GM12878 (cell line): ENCODE measurements around the gene GRIK4. TPM values are rescaled to one million over a fixed set of nuclear protein-coding genes. Genes with fewer than 3 reads are reported as not detected.

Experiments
- ATAC-seq: fragments of 200-7000 bp; cut with Tn5 transposase; 3 replicates; pipeline ENCODE4 v1.9.1; 2020; ENCODE audit warnings: mild to moderate bottlenecking, moderate library complexity
- BruUV-seq: library from RNA; stranded (reverse); fragments of 400-500 nt; replicated peaks from 2 replicates; lab custom pipeline; 2021; lab: Mats Ljungman, UMichigan
- CTCF ChIA-PET: fragments of 300-600 bp; sonication (Branson Sonifier 250); formaldehyde crosslinking; extraction: SDS; loops from one replicate; lab custom pipeline; 2021; ENCODE audit warnings: inconsistent platforms; lab: Yijun Ruan, JAX
- POLR2A ChIA-PET: fragments of 350-600 bp; formaldehyde crosslinking; extraction: SDS; loops from one replicate; lab custom pipeline; 2021; ENCODE audit warnings: inconsistent platforms; lab: Charles Lee
- RAD21 ChIA-PET: fragments of 300-600 bp; sonication (Branson Sonifier 250); formaldehyde crosslinking; loops from one replicate; lab custom pipeline; 2023; ENCODE audit warnings: antibody characterized with exemption; ENCODE audit not compliant: unreplicated experiment; lab: Charles Lee
- SMC1A ChIA-PET: fragments of 300-600 bp; sonication (Branson Sonifier 250); formaldehyde crosslinking; loops from one replicate; lab custom pipeline; 2023; ENCODE audit not compliant: unreplicated experiment, uncharacterized antibody; lab: Charles Lee
- DNase-seq: peaks from one replicate; pipeline ENCODE4 v3.0.0-alpha.2; 2011; ENCODE audit warnings: low read depth, low spot score
- FAIRE-seq: peaks from 3 replicates; lab custom pipeline; 2011; peaks lifted over from hg19 to GRCh38; lab: Jason Lieb, UNC
- H2AFZ ChIP-seq: 2 replicates; pipeline ENCODE4 v1.6.0; 2011; ENCODE audit warnings: low read depth, low read length, control low read depth; ENCODE audit not compliant: control insufficient read depth
- H3K27ac ChIP-seq: 2 replicates; pipeline ENCODE4 v1.5.1; 2011; ENCODE audit warnings: control low read depth; ENCODE audit not compliant: control insufficient read depth, insufficient read depth
- H3K27me3 ChIP-seq, 2 experiments: replicated peaks in 1 of 2; 2 replicates each; pipeline versions ENCODE4 v1.6.0 to v1.6.1; 2011; ENCODE audit warnings: low read length in 1 of 2; ENCODE audit not compliant: control insufficient read depth in 2 of 2, insufficient read depth in 2 of 2
- H3K36me3 ChIP-seq, 2 experiments: 2 replicates each; pipeline ENCODE4 v1.5.1; 2011; ENCODE audit warnings: low read length in 1 of 2; ENCODE audit not compliant: control insufficient read depth in 2 of 2, insufficient read depth in 2 of 2
- H3K4me1 ChIP-seq: 2 replicates; pipeline ENCODE4 v1.6.1; 2011; ENCODE audit warnings: mild to moderate bottlenecking, low read length, moderate library complexity, mixed read lengths; ENCODE audit not compliant: control insufficient read depth, insufficient read depth
- H3K4me2 ChIP-seq: 2 replicates; pipeline ENCODE4 v1.6.0; 2011; ENCODE audit warnings: control low read depth; ENCODE audit not compliant: control insufficient read depth, insufficient read depth
- H3K4me3 ChIP-seq: fragments of 200-600 bp; sonication (generic); 2 replicates; pipeline ENCODE4 v1.5.1; 2016
- H3K79me2 ChIP-seq: 2 replicates; pipeline ENCODE4 v1.6.0; 2011; ENCODE audit warnings: low read length; ENCODE audit not compliant: control insufficient read depth, insufficient read depth
- H3K9ac ChIP-seq: 2 replicates; pipeline ENCODE4 v1.8.0; 2011; ENCODE audit warnings: low read length, control low read depth, mixed read lengths; ENCODE audit not compliant: control insufficient read depth, insufficient read depth
- H3K9me3 ChIP-seq: replicated peaks from 3 replicates; pipeline ENCODE4 v1.5.1; 2011; ENCODE audit warnings: mild to moderate bottlenecking, low read length; ENCODE audit not compliant: control insufficient read depth, insufficient read depth
- H4K20me1 ChIP-seq: 2 replicates; pipeline ENCODE4 v1.6.0; 2011; ENCODE audit not compliant: control insufficient read depth, insufficient read depth
- BCL11A ChIP-seq: IDR thresholded peaks from 2 replicates; pipeline ENCODE4 v1.6.1; 2011; ENCODE audit warnings: low read depth, low read length
- BMI1 ChIP-seq: fragments of 450-650 bp; IDR thresholded peaks from 2 replicates; pipeline ENCODE4 v1.6.1; 2016; ENCODE audit warnings: mild to moderate bottlenecking, moderate library complexity, borderline replicate concordance
- CHD2 ChIP-seq: IDR thresholded peaks from 2 replicates; pipeline ENCODE4 v1.6.1; 2011; ENCODE audit warnings: low read depth, low read length, improper control_type of control experiment, borderline replicate concordance
- NR2C2 ChIP-seq: IDR thresholded peaks from 2 replicates; pipeline ENCODE4 v1.6.1; 2011; ENCODE audit warnings: borderline replicate concordance, low read depth; ENCODE audit not compliant: control insufficient read depth, insufficient read length
- PBX3 ChIP-seq: IDR thresholded peaks from 2 replicates; pipeline ENCODE4 v1.6.1; 2011; ENCODE audit warnings: mild to moderate bottlenecking, low read depth, low read length, moderate library complexity; ENCODE audit not compliant: insufficient replicate concordance
- SKIL ChIP-seq: fragments of 450-650 bp; IDR thresholded peaks from 2 replicates; pipeline ENCODE4 v1.6.1; 2017; ENCODE audit warnings: mild to moderate bottlenecking, low read depth, inconsistent platforms; ENCODE audit not compliant: poor library complexity, severe bottlenecking
- SMARCA5 ChIP-seq: fragments of 450-650 bp; IDR thresholded peaks from 2 replicates; pipeline ENCODE4 v1.6.1; 2017; ENCODE audit warnings: mild to moderate bottlenecking
- SMC3 ChIP-seq: IDR thresholded peaks from 2 replicates; pipeline ENCODE4 v1.6.1; 2011; ENCODE audit warnings: low read length, improper control_type of control experiment, borderline replicate concordance
- ZNF592 ChIP-seq: fragments of 450-650 bp; IDR thresholded peaks from 2 replicates; pipeline ENCODE4 v1.6.1; 2017; ENCODE audit warnings: mild to moderate bottlenecking, moderate library complexity
- WGBS: methylation state at CpG from one replicate; pipeline ENCODE4 v1.1.6; 2016; ENCODE audit warnings: low lambda C conversion rate; ENCODE audit not compliant: insufficient replicate concordance, insufficient coverage; ENCODE audit errors: missing lambda C conversion rate; 5-methylcytosine and 5-hydroxymethylcytosine counted together
- in situ Hi-C: fragments of 300-500 bp; cut with MboI; formaldehyde crosslinking; loops from 9 replicates; pipeline ENCODE4 v1.14.3; 2018; ENCODE audit warnings: mixed read lengths
- intact Hi-C: fragments of 100-400 bp; cut with micrococcal nuclease; formaldehyde crosslinking; loops from one replicate; pipeline ENCODE4 v1.14.2; 2022; ENCODE audit not compliant: unreplicated experiment
- polyA plus RNA-seq, 11 experiments: library from polyadenylated mRNA; depleted of rRNA in 4 of 11; unstranded in 6 of 11; stranded (reverse) in 5 of 11; fragments of >200 nt; fragmentation: Nextera tagmentation in 4 of 11; fragmentation: Illumina TruSeq in 1 of 11; extraction: Ambion mirVana in 4 of 11; extraction: Trizol in 1 of 11; gene quantifications; 1 replicate in 1 of 11; 2 replicates in 10 of 11; pipeline versions ENCODE4 v1.2.1 to v1.2.3, GENCODE V29; 2011 to 2016; ENCODE audit warnings: inconsistent platforms in 2 of 11, missing spikeins in 2 of 11, low read depth in 1 of 11
- total RNA-seq, 4 experiments: library from RNA; depleted of rRNA in 3 of 4; stranded (reverse); fragments of >200 nt in 3 of 4; fragmentation: Illumina TruSeq in 1 of 4; extraction: Trizol in 1 of 4; gene quantifications; 2 replicates each; pipeline versions ENCODE4 v1.2.1 to v1.2.3, GENCODE V29; 2013 to 2021
- TF ChIP-seq, protein P1 (sequence below), 3 experiments: IDR thresholded peaks in 2 of 3; conservative IDR thresholded peaks in 1 of 3; 2 replicates each; pipeline ENCODE4 v1.5.1; 2011; ENCODE audit warnings: low read depth in 3 of 3, low read length in 3 of 3, mild to moderate bottlenecking in 3 of 3, control low read depth in 2 of 3, moderate library complexity in 2 of 3, inconsistent platforms in 1 of 3, mixed read lengths in 1 of 3; ENCODE audit not compliant: control insufficient read depth in 2 of 3, insufficient read depth in 1 of 3; ENCODE audit errors: extremely low read depth in 1 of 3

GRIK4 gene
- total and polyA plus RNA-seq, 10 of the 15 experiments (the other 5 are each of a cell fraction or from before 2014, with no cell fraction given) = 0.33 to 3.6 (median 0.72) TPM

DNA sequence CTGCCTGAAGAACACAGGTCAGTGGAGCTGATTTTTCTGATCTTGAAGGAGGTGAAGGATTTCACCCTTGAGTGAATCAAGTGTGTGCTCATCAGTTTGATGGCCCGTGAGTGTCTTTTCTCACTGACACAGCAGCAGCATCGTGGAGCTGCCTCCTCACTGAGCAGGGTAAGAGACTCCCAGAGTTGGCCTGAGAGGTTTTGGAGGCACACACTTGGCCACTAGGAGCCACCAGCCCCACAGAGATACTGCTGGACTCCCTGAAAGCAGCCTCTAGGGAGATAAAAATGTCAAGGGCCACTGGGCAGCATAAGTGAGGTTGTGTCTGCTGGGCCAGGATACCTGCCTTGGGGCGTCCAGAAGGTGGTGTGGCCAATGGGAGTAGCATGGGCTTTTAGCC lies 245.4 kb downstream of the GRIK4 start:
- Histone ChIP-seq H2AFZ (no peak overlapping the region), H3K27me3 (no peaks in the 10 kb centered on the region), H3K9ac (no peak overlapping the region), H3K4me1 (no peaks in the 10 kb centered on the region), H3K27ac (no peak overlapping the region), H4K20me1 (no peaks in the 10 kb centered on the region), H3K9me3 (no peaks in the 10 kb centered on the region), H3K4me2 (no peak overlapping the region), H3K79me2 (no peaks in the 10 kb centered on the region), H3K36me3 (no peaks in the 10 kb centered on the region), H3K4me3 (no peak overlapping the region)
- intact Hi-C loops = no loop called here
- peak; percentile 83 for ATAC-seq
- FAIRE-seq = no peak
- TF ChIP-seq BMI1 (no peak), BCL11A (no peak), ZNF592 (no peak), PBX3 (no peak), SMC3 (0 out of 2 replicates have a peak, but pooled peaks have one; percentile 15), SMARCA5 (no peak), CHD2 (no peak), SKIL (no peak), NR2C2 (no peak)
- TF ChIP-seq, protein P1, sequence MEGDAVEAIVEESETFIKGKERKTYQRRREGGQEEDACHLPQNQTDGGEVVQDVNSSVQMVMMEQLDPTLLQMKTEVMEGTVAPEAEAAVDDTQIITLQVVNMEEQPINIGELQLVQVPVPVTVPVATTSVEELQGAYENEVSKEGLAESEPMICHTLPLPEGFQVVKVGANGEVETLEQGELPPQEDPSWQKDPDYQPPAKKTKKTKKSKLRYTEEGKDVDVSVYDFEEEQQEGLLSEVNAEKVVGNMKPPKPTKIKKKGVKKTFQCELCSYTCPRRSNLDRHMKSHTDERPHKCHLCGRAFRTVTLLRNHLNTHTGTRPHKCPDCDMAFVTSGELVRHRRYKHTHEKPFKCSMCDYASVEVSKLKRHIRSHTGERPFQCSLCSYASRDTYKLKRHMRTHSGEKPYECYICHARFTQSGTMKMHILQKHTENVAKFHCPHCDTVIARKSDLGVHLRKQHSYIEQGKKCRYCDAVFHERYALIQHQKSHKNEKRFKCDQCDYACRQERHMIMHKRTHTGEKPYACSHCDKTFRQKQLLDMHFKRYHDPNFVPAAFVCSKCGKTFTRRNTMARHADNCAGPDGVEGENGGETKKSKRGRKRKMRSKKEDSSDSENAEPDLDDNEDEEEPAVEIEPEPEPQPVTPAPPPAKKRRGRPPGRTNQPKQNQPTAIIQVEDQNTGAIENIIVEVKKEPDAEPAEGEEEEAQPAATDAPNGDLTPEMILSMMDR (IDR thresholded peaks at IDR 0.05 in 2 of 3, conservative IDR thresholded peaks at IDR 0.05 in 1 of 3; ENCODE audit: control insufficient read depth in 2 of 3, extremely low read depth in 1 of 3, insufficient read depth in 1 of 3, low read depth in 3 of 3, low read length in 3 of 3) = peak; percentile 12 to 13 (median 12); a peak in 1 of 6 replicates
- 26% methylated on average over 3 of the region's 3 CpGs for WGBS
- SMC1A ChIA-PET = interaction anchor here (0.7 to 1.7 kb wide), 3 partner anchors 11 to 38 kb away, joined by 3 to 4 read pairs (median 4); no protein-coding TSS in a partner anchor
- RAD21 ChIA-PET = no interaction called here
- in situ Hi-C loops = no loop called here
- no TSS peak for BruUV-seq
- POLR2A ChIA-PET = no interaction called here
- CTCF ChIA-PET = interaction anchor here (0.7 to 1.5 kb wide), 3 partner anchors 72 to 194 kb away, joined by 3 read pairs; no protein-coding TSS in a partner anchor
- DNase-seq = no peak
